GM04503 (cell line): Measurements from ENCODE around the gene TMEM47.

Experiments used
- DNase-seq: peaks from one replicate; pipeline ENCODE4 v3.0.0-alpha.2; 2012; ENCODE audit warnings: low read depth

Gene TMEM47

DNA sequence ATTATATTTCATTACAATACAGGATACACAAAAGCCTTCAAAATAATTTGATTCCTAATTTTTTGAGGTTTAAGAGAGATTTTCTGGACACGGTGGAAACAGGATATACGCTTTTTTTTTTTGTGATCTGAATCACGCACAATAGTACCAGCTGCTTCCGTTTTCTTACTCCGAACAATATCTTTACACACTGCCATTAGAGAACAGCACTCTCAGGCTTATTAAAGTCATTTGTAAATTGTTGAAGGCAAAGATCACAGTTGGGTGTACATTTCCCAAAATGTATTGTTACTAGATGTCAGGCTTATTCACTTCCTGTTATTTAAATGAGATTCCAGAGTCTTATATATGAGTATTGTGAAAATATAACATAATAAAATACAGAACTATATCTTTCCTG lies 71.5 kb downstream of the TMEM47 start:
- DNase-seq: no peak

DNA sequence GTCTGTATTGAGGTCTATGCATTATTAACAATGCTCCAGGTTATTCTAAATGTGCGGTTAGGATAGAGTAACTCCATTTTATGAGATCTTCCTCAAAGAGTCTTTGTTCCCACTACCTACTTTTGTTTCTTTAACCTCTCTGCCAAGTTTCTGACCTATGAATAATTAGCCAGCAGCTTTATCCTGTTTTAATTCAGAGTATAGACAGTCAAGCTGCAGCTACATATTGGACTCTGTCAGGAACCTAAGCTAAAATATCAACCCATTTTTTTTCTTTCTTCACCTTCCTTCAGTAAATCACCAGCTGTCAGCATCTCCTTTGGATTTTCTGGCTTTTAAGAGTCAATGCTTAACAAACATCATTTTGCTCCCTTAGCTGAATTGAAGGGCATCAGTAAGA lies 72.3 kb downstream of the TMEM47 start:
- DNase-seq: no peak

DNA sequence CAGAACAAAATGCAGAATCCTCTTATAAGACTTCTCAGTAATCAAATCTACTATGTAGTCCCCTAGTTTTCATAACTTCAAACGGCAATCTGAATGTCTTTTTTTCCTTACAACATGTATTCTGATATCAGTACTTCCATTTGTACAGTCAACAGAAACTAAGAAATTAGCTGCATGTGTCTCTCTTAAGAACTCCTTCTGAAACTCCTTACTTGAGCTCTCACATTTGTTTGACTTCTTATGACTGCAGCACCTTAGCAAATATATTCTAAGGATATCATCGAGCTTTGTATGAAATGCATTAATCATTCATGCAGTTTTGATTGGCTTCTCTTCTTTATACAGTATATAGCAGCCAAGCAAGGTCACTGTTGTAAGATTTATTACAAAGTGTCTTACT lies 77.0 kb downstream of the TMEM47 start:
- DNase-seq: no peak

DNA sequence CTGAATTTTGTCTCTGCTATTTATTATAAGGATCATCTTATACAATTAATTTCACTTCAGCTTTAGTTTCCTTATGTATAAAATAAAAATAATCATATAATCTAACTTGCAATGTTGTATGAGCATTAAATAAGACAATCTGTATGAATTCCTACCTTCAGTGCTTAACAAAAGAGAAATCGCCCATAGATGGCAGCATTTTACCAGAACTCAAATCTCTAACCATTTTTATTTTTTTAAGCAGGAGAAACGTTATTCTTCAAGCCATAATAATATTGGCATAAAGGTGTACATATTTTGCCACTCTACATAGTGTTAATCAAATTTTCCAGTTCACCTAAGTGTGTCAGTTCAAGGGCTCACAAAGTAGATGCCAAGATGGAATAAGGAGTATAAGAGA lies 78.8 kb downstream of the TMEM47 start:
- no peak for DNase-seq
